Activated T-cell treated with anti-CD3 and anti-CD28 coated beads, Interleukin-2, amount 50 U/mL, for 1 hour (primary cell): ENCODE measurements around the gene GLP2R.

Experiments
- DNase-seq: peaks from one replicate; pipeline ENCODE4 v3.0.0-alpha.2; 2020

Gene GLP2R

GRCh38 chr17:9814337-9814945 is 11.3 kb upstream of the GLP2R start:
- no peak for DNase-seq

DNA sequence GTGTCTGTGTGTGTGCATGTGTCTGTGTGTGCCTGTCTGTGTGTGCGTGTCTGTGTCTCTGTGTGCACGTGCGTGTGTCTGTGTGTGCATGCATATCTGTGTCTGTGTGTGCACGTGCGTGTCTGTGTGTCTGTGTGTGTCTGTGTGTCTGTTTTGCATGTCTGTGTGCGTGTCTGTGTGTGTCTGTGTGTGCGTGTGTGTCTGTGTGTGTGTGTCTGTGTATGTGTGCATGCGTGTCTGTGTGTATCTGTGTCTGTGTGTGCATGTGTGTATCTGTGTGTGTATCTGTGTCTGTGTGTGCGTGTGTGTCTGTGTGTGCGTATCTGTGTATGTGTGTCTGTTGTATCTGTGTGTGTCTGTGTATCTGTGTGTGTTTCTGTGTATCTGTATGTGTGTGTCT is 9.3 kb upstream of the GLP2R start:
- no peak for DNase-seq

GRCh38 chr17:9817086-9817485 is 8.6 kb upstream of the GLP2R start:
- DNase-seq, result no peak

- no peak for DNase-seq
These were observed 7.0 kb upstream of the GLP2R start for GRCh38 chr17:9818760-9819159.

- DNase-seq, result no peak
These were observed 5.3 kb upstream of the GLP2R start for GRCh38 chr17:9820448-9820847.

DNA sequence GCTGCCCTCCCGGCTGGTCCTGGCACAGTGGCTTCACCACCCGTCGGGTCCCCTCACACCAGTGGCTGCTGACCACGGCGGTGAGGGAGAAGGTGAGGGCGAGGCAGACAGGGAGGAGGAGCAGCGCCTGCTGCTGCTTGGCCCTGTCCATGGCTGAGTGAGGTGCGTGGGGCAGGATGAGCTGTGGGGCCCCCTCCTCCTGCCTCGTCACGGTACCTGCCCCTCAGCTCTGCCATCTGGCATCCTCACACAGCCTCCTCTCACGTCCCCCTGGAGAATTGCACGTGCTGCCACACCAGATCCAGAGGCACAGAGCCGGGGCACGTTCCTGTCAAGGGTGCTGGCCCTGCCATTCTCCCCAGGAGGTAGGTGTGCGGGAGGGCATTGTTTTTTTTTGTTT is 3.8 kb upstream of the GLP2R start, which contains the start of gene GSG1L2:
Gene GSG1L2, minus strand, starts transcription at position 159 of the 400 bp plus-strand sequence. Its CDS starts 8 bp downstream, at position 151.
- DNase-seq, result no peak

- no peak for DNase-seq
These were observed 1.6 kb upstream of the GLP2R start for GRCh38 chr17:9824094-9824493.

GRCh38 chr17:9824797-9825338 is 856 bp upstream of the GLP2R start:
- no peak for DNase-seq

DNA sequence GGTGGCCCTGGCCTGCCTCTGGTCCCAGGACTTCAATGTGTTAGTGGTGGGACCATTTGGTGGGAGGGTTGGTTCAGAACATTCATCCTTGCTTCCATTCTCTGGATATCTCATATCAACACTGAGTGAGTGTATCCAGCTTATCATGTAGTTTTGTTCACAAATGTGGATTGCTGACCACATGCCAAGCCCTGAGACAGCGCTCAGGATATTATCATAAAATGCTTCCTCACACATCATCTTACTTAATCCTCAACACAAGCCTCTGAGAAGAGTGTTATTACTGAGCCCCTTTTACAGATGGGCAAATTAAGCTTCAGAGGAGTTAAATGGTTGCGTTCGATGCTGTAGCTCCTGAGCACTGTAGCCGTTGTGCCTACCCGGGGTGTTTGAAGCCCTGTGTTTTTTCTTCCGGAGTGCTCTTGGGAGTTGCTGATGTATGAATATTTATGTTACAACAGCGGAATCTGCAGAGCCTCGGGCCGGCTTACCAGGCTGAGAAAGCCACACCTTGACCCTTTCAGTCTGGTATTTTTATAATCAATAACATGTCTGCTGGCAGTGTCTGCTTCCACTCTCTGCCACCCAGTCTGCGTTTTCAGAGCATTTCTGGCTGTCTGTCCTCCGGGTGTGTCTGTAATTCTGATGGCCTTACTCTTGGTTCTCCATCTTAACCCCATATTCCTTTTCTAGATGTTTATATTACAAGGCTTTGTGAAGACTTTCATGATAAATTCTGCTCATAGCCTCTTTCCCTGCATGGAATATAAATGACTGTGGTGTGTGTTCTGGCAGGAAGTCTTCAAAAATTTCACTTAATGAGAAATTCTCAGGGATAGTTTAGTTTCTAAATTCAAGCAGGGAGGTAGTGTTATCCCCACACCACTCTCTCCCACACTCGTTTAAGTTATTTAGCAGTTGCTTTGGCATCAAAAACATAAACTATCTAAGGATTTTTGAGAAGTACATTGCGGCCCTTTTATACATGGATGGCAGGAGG is 2.9 kb downstream of the GLP2R start:
- no peak for DNase-seq

GRCh38 chr17:9829343-9829742 is 3.6 kb downstream of the GLP2R start:
- DNase-seq, result no peak

DNA sequence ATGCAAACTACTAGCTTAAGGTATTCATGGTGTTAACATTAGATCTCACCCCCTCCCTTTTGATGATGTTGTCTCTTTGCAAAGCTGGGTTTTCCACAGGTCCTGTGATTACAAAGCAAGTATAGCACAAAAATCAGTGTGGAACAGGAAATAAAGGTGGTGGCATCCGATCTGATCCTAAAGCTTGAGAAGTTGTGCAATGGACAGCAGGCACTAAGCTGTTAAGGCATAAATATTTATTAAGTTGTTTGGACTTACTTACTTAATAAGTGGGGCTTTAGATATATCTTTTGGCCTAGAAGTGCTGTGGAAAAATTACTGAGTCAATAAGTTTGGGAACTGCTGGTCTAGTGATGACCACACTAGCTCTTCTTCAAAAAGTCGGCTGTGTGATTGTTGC is 5.0 kb downstream of the GLP2R start:
- DNase-seq, result no peak

DNA sequence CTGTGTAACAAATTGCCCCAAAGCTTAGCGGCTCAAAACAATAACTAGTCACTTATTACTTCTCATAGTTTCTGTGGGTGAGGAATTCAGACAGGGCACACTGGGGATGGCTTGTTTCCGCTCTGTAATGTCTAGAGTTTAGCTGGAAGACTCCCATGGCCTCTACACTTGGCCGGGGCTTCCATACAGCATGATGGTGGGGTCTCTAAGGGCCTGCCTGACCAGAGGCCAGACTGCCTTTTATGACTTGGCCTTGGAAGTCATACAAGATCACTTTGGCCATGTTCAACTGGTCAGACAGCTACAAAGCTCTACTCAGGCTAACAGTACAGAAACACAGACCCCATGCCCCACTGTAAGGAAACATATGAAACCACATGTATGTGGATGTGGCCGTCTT is 8.2 kb downstream of the GLP2R start:
- DNase-seq, result no peak

DNA sequence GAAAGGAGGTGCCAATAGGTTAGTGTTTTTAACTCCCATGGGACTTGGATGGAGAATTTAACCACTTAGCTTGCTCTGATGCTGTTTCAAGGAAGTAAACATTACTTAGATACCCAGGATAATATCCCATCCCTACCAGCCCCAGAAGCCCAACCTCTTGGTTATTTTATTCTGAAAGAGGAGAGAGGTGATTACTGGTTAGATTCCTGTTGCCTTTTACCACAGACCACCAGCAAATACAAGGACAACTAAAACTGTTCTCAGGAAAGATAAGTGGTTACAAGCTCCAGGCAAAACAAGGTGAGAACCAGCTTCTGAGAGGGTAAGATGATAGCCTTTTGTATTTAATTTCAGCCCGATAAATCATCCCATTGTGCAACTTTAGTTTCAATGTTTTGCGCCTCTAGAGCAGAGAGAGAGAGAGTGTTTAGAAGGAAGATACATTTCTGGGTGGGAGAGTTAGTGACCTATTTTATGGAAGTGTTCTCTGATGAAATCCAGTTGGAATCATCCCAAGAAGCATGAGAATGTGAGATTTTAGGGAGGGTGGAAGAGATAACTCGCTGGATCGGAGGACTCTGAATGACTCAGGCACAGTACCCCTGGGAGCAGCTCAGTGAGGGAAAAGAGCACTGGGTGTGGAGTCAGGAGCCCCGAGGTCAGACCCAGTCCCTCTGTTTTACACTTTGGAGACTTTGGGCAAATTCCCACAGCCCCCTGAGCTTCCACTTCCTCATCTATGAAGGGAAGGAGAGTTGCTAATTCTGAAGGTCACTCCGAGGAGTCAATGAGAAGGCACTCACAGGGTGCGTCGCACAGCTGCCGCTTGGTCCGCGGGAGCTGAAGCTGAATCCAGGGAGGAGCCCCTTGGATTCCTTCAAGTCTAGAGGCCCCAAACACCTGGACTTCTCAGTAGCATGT is 12.1 kb downstream of the GLP2R start:
- DNase-seq, result no peak

- no peak for DNase-seq
These were observed 13.7 kb downstream of the GLP2R start for GRCh38 chr17:9839433-9839832.

DNA sequence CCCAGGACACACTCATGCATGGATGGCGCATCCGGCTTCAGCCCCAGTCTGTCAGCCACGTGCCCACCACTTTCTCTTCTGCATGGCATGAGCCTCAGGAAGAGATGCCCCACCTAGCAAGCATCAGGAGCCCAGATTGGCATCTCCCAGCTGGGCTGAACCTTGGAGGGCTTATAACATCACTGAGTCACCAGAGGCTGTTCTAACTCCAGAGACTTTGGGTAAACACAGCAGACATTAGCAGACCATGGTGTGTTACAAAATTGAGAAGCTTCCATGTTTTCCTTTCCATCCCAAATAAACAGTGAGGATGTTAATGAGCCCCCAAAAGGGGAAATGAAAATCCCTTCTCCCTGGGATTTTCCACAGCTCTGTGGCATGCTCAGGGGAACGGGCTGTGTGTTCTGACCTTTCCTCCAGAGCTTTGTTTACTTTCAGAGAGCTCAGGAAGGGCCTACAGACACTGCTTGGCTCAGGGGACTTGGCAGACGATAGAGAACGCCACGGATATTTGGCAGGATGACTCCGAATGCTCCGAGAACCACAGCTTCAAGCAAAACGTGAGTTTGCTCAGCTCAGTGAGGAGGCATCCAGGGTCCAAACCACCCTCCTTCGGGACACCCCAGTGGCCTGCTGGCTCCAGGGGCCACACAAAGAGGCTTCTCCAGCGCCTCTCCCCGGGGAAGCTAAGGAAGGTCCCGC is 16.5 kb downstream of the GLP2R start:
- no peak for DNase-seq

DNA sequence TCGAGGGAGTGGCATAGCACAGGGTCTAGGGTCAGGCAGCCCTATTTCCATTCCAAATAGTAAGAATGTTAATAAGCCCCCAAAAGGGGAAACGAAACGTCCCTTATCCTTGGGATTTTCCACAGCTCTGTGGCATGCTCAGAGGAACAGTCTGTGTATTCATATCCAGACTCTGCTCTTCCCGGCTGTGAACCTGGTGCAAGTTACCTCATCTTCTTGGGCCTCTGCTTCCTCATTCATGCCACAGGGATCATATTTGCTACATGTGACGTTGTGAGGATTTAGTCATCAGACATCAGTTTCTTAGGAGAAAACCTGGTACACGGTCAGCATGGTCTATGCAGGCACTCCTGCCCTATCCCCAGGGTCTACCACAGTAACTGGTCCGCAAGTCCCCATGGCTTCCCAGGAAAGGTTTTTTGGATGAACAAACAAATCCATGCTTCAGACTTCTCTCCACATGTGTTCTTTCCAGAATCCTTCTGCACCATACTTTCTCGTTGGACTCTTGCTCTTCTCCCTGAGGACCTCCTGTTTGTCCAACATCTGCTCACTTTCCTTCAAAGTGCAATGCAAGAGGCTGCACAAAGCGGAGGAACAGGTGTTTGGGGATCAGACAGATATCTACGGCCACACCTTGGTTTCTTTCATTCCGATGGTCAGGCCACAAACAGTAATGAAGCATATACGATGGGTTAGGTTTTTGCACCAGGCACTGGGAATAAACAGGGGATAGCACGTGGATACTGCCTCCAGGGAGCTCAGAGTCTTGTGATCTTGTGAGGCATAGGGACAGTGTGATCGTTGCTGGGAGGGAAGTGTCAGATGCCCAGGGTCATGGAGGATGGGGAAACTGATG is 17.7 kb downstream of the GLP2R start:
- DNase-seq, result no peak

GRCh38 chr17:9844153-9844552 is 18.4 kb downstream of the GLP2R start:
- no peak for DNase-seq

- no peak for DNase-seq
These were observed 19.6 kb downstream of the GLP2R start for GRCh38 chr17:9845306-9845705.

DNA sequence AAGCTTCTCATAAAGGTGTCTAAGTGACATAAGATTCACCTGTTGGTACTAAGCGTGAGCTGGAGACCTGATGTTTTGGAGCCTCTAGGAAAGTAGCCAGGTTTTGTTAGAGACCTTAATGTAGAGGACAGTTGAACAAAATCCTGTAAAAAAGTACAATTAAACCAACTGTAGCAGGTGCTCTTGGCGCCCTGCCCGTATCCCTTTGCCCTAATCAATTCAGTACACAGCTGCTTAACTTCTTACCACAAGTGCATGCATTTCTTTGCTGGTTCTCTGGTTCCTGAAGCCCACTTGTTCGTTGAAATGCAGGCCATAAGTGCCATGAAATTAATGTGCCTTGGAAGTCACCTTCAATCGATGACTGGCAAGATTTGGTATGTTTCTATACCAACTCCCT is 24.4 kb downstream of the GLP2R start:
- no peak for DNase-seq

DNA sequence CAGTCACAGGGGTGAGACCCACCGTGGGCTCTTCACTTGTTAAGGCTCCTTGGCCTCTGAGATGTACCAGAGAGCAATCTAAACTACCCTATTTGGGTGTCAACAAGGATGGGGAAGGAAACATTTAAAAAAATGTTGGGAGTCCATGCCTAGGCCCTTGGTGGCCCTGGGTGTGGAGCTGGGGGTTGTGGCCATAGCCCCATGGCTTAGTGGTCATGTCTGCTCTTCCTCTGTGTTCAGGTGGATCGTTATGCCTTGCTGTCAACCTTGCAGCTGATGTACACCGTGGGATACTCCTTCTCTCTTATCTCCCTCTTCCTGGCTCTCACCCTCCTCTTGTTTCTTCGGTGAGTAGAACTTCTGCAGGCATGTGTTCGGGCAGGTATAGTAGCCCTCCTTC is 28.5 kb downstream of the GLP2R start:
- DNase-seq, result no peak

GRCh38 chr17:9855036-9855435 is 29.3 kb downstream of the GLP2R start:
- DNase-seq, result no peak
